ENCODE data around the gene ERCC4.

Gene ERCC4

DNA sequence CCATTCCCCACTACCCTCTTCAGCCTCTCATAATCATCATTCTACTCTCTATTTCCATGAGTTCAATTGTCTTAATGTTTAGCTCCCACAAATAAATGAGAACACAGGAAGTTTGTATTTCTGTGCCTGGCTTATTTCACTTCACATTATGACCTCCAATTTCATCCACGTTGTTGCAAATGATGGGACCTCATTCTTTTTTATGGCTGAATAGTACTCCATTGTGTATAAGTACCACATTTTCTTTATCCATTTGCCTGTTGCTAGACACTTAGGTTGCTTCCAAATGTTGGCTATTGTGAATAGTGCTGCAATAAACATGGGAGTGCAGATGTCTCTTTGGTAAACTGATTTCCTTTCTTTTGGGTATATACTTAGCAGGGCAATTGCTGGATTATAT is 42.3 kb downstream of the ERCC4 start:
- H3K4me3 ChIP-seq: no peak overlapping the region
- TF ChIP-seq Cebpa-rat (IDR thresholded peaks at IDR 0.05): no peak
- peaks cover 0 to 7% (median 0%) of the 10 kb centered on the region in 11 experiments; a peak in 3 of 22 replicates for H3K9me3 ChIP-seq (replicated peaks in 1 of 11)
- H3K4me1 ChIP-seq: peaks cover 0 to 38% (median 17%) of the 10 kb centered on the region in 10 experiments; a peak in 16 of 20 replicates
- H3K9ac ChIP-seq: no peak overlapping the region
- H3K4me2 ChIP-seq: no peak overlapping the region
- no peaks in the 10 kb centered on the region for H3K36me3 ChIP-seq
- H3K27ac ChIP-seq: no peak overlapping the region
- H4K20me1 ChIP-seq: no peaks in the 10 kb centered on the region
- H3K27me3 ChIP-seq: no peaks in the 10 kb centered on the region

DNA sequence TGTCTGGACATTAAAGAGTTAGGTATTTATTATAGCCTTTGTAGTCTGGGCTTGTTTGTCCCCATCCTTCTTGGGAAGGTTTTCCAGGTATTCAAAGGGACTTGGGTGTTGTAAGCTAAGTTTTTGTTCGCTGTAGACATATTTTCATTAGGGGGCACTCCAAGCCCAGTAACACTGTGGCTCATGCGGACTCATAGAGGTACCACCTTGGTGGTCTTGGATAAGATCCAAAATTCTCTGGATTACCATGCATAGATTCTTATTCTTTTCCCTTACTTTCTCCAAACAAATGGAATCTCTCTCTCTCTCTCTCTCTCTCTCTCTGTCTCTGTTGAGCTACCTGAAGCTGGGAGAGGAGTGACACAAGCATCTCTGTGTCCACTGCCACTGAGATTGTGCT is 48.9 kb downstream of the ERCC4 start:
- no peak overlapping the region for H3K4me3 ChIP-seq
- no peak overlapping the region for H3K9ac ChIP-seq
- H3K27ac ChIP-seq: no peak overlapping the region
- no peaks in the 10 kb centered on the region for H3K4me1 ChIP-seq
- no peaks in the 10 kb centered on the region for H3K36me3 ChIP-seq
- no peaks in the 10 kb centered on the region for H4K20me1 ChIP-seq
- no peaks in the 10 kb centered on the region for H3K27me3 ChIP-seq
- no peak for TF ChIP-seq Cebpa-rat (IDR thresholded peaks at IDR 0.05)
- peaks cover 0 to 27% (median 7%) of the 10 kb centered on the region in 11 experiments; a peak in 8 of 22 replicates for H3K9me3 ChIP-seq (replicated peaks in 1 of 11)
- H3K4me2 ChIP-seq: no peak overlapping the region

DNA sequence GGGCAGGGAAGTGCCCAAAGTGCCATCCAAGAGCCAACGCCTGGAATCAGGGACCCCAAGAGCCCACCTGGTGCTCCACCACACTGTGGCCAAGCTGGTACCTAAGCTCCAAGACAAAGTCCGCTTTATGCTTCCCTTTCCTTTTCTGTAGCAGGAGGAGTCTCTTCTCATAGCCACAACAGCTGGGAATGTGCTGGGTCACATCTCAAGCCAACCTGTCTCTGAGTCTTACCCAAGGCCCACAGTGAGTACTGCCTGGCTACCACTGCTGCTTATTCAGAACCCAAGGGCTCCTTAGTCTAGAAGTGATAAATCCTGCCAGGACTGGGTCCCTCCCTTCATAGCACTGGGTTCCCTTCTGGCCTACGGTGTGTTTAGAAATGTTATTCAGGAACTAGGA is 49.8 kb downstream of the ERCC4 start:
- Histone ChIP-seq H3K9ac (no peak overlapping the region), H3K27ac (no peak overlapping the region), H3K36me3 (no peaks in the 10 kb centered on the region), H3K27me3 (no peaks in the 10 kb centered on the region), H3K9me3 (replicated peaks in 1 of 11) (peaks cover 0 to 27% (median 7%) of the 10 kb centered on the region in 11 experiments; a peak in 8 of 22 replicates), H3K4me1 (no peaks in the 10 kb centered on the region), H4K20me1 (no peaks in the 10 kb centered on the region), H3K4me2 (no peak overlapping the region), H3K4me3 (no peak overlapping the region)
- TF ChIP-seq Cebpa-rat (IDR thresholded peaks at IDR 0.05): no peak

DNA sequence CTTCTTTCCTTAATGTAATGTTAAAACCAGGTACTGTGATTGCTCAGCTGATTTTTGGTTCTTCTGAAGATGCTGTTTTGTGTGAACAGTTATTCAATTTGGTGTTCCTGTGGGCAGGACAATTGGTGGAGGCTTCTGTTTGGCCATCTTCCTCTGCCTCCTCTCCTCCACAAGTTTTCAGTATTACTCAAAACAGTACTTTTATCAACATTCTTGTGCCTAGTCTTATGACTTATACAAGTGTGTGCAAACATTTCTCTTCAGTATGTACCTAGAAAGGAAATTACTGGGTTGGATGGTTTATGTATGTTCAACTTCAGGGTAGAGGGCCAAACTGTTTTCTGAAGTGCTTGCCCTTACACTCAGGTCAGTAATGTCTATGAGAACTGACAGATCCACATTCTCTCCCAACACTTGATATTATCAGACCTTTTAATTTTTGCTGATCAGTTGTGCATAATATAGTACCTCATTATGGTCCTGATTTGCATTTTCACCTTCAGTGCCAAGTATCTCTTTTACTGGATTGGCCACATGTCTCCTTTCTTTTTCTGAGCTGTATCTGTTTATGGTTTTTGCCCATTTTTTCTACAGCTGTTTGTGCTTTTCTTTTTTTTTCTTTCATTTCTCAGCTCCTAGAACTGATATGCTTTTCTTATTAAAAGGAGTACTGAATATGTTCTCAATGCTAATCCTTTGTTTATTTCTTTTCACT is 50.9 kb downstream of the ERCC4 start:
- Histone ChIP-seq H3K27me3 (no peaks in the 10 kb centered on the region), H3K4me2 (no peak overlapping the region), H3K36me3 (no peaks in the 10 kb centered on the region), H3K4me3 (no peak overlapping the region), H4K20me1 (no peaks in the 10 kb centered on the region), H3K9ac (no peak overlapping the region), H3K27ac (no peak overlapping the region), H3K4me1 (no peaks in the 10 kb centered on the region), H3K9me3 (replicated peaks in 1 of 11) (peaks cover 0 to 27% (median 7%) of the 10 kb centered on the region in 11 experiments; a peak in 8 of 22 replicates)
- TF ChIP-seq Cebpa-rat (IDR thresholded peaks at IDR 0.05): no peak

DNA sequence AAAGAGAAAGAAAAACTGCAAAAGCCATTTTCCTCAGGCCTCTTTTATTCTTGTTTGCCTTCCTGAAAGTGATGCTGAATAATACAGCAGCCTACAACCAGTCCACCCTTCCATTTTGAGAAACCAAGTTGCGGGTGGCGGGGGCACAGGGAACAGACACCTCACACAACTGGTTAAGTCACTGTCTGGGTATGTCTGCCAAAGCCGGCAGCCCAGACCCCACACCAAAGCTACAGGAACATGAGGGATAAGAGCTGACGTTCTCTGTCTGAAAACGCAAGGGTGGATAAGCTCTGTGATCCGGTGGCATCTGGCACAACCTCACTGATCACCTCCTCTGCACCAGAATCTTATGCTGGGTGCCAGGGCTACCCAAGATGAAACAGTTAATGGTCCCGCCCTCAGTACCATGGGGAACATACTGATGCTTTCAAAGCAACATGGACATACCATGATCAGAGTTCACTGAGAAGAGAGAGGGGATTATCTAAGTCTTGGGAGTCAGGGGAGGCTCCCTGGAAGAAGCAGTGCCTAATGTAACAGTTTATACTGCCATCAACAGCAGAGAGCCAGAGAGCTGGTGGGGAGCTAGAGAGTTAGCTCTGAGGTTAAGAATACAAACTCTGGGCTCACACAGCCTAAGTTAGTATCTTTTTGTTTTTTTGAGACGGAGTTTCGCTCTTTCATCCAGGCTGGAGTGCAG is 53.5 kb downstream of the ERCC4 start:
- H3K27me3 ChIP-seq: no peaks in the 10 kb centered on the region
- no peak overlapping the region for H3K4me3 ChIP-seq
- H3K9me3 ChIP-seq (replicated peaks in 1 of 11): peaks cover 0 to 20% (median 4%) of the 10 kb centered on the region in 11 experiments; a peak in 7 of 22 replicates
- no peak overlapping the region for H3K27ac ChIP-seq
- H3K4me1 ChIP-seq: no peaks in the 10 kb centered on the region
- H3K9ac ChIP-seq: no peak overlapping the region
- no peaks in the 10 kb centered on the region for H4K20me1 ChIP-seq
- no peaks in the 10 kb centered on the region for H3K36me3 ChIP-seq
- TF ChIP-seq Cebpa-rat (IDR thresholded peaks at IDR 0.05): no peak
- H3K4me2 ChIP-seq: no peak overlapping the region

DNA sequence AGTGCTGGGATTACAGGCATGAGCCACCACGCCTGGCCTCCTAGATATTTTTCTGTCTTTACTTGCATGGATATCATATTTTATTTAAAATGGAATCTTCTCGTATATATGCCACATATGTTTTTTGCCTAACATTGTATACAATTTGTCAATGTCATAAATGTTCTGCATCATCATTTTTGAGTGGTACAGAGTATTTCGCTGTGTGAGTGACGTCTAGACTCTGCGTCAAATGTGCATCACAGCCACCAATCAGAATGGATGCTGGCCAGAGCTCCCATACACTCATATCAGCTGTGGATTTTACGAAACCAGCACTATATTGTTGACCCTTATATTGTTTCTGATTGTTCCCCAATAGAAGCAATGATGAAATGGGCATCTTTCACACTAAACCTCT is 57.2 kb downstream of the ERCC4 start:
- Histone ChIP-seq H3K36me3 (no peaks in the 10 kb centered on the region), H3K4me1 (no peaks in the 10 kb centered on the region), H4K20me1 (no peaks in the 10 kb centered on the region), H3K4me3 (no peak overlapping the region), H3K9me3 (replicated peaks in 1 of 11) (peaks cover 0 to 19% (median 7%) of the 10 kb centered on the region in 11 experiments; a peak in 9 of 22 replicates), H3K9ac (no peak overlapping the region), H3K27me3 (no peaks in the 10 kb centered on the region), H3K4me2 (no peak overlapping the region), H3K27ac (no peak overlapping the region)
- TF ChIP-seq Cebpa-rat (IDR thresholded peaks at IDR 0.05): no peak

DNA sequence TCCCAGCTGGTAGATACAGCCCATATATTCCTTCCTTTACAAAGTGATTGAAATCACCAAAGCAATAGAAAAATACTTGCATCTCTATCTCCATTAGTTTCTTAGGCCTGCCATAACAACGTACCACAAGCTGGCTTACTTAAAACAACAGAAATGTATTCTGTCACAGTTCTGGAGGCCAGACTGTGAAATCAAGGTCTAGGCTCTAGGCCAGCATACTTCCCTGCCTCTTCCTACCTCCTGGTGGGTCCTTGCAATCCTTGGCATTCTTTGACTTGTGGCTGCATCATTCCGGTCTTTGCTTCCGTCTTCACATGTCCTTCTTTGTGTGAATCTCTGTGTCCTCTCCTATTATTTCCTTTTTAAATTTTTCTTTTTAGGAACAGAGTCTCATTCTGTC is 62.5 kb downstream of the ERCC4 start:
- Histone ChIP-seq H3K9ac (no peak overlapping the region), H3K27ac (no peak overlapping the region), H3K4me3 (no peak overlapping the region), H3K4me2 (no peak overlapping the region), H4K20me1 (no peaks in the 10 kb centered on the region), H3K4me1 (no peaks in the 10 kb centered on the region), H3K36me3 (no peaks in the 10 kb centered on the region), H3K27me3 (no peaks in the 10 kb centered on the region), H3K9me3 (replicated peaks in 1 of 11) (peaks cover 0 to 19% (median 7%) of the 10 kb centered on the region in 11 experiments; a peak in 8 of 22 replicates)
- TF ChIP-seq Cebpa-rat (IDR thresholded peaks at IDR 0.05): no peak

DNA sequence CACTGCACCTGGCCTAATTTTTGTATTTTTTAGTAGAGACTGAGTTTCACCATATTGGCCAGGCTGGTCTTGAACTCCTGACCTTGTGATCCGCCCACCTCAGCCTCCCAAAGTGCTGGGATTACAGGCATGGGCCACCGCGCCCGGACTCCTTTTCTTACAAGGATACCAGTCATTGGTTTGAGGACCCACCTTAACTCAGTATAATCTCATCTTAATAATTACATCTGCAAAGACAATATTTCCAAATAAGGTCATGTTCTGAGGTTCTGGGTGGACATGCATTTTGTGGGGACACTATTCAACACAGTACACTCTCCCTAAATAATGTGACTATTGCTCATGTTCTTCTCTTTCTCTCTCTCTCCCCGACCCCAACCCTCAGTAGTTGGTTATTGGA is 63.7 kb downstream of the ERCC4 start:
- no peak for TF ChIP-seq Cebpa-rat (IDR thresholded peaks at IDR 0.05)
- Histone ChIP-seq H3K4me1 (peaks cover 0 to 5% (median 0%) of the 10 kb centered on the region in 10 experiments; a peak in 1 of 20 replicates), H3K27ac (no peak overlapping the region), H3K4me2 (no peak overlapping the region), H3K9ac (no peak overlapping the region), H3K27me3 (no peaks in the 10 kb centered on the region), H4K20me1 (no peaks in the 10 kb centered on the region), H3K9me3 (replicated peaks in 1 of 11) (peaks cover 0 to 19% (median 7%) of the 10 kb centered on the region in 11 experiments; a peak in 8 of 22 replicates), H3K36me3 (no peaks in the 10 kb centered on the region), H3K4me3 (no peak overlapping the region)

DNA sequence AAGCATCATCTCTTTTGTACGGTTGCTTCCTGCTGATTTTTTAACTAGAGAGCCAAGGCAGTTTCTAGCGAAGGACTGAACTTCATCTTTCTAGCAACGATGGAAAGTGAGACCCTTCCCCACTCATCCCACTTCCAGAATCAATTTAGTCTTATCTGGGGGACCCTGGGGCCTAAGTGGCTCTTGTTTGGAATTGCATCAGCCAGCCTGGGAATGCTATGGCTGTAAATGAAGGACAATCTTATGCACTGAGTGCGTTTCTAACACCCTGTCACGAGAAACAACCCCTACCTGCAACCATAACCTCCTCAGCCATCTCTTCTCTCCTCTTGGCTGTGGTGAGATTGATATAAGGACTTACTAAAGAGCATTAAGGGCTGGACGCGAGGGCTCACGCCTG is 64.8 kb downstream of the ERCC4 start:
- Histone ChIP-seq H3K4me2 (no peak overlapping the region), H3K27ac (no peak overlapping the region), H3K4me3 (no peak overlapping the region), H3K9me3 (replicated peaks in 1 of 11) (peaks cover 0 to 17% (median 7%) of the 10 kb centered on the region in 11 experiments; a peak in 8 of 22 replicates), H4K20me1 (no peaks in the 10 kb centered on the region), H3K27me3 (no peaks in the 10 kb centered on the region), H3K36me3 (no peaks in the 10 kb centered on the region), H3K9ac (no peak overlapping the region), H3K4me1 (peaks cover 0 to 5% (median 0%) of the 10 kb centered on the region in 10 experiments; a peak in 1 of 20 replicates)
- TF ChIP-seq Cebpa-rat (IDR thresholded peaks at IDR 0.05): no peak
